Activated CD4-positive, alpha-beta T cell treated with anti-CD3 and anti-CD28 coated beads for 48 hours (primary cell): ENCODE data around the gene FSCB.
"Not testable (repeated sequence)": the region's sequence is repeated elsewhere in the genome, so short reads cannot be mapped to it uniquely, and the experiment has no call there.

Source experiments
- DNase-seq: peaks from one replicate; pipeline ENCODE4 v3.0.0-alpha.2; 2020

The FSCB gene, protein sequence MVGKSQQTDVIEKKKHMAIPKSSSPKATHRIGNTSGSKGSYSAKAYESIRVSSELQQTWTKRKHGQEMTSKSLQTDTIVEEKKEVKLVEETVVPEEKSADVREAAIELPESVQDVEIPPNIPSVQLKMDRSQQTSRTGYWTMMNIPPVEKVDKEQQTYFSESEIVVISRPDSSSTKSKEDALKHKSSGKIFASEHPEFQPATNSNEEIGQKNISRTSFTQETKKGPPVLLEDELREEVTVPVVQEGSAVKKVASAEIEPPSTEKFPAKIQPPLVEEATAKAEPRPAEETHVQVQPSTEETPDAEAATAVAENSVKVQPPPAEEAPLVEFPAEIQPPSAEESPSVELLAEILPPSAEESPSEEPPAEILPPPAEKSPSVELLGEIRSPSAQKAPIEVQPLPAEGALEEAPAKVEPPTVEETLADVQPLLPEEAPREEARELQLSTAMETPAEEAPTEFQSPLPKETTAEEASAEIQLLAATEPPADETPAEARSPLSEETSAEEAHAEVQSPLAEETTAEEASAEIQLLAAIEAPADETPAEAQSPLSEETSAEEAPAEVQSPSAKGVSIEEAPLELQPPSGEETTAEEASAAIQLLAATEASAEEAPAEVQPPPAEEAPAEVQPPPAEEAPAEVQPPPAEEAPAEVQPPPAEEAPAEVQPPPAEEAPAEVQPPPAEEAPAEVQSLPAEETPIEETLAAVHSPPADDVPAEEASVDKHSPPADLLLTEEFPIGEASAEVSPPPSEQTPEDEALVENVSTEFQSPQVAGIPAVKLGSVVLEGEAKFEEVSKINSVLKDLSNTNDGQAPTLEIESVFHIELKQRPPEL

DNA sequence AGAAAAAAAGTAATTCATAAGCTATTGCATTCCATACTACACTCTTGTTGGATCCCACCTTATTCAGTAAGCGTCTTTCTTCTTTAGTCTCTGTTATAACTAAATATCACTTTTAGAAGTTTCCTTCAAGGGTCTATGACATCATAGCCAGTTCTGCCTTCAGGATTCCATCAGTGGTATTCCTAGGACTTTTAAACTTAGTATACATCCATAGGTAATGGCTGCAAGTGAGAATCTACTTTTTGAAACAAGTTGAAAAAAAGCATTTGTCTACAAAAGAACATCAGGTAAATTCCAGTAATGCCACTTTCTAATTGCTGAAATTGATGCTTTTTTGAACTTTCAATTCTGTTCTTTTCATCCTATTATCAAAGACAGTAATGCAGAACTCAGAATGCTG lies at the start of gene FSCB:
FSCB (minus strand) TSS at position 101 of the 400 bp plus-strand sequence. CDS start 296 bp downstream, outside the sequence.
- DNase-seq: no peak

DNA sequence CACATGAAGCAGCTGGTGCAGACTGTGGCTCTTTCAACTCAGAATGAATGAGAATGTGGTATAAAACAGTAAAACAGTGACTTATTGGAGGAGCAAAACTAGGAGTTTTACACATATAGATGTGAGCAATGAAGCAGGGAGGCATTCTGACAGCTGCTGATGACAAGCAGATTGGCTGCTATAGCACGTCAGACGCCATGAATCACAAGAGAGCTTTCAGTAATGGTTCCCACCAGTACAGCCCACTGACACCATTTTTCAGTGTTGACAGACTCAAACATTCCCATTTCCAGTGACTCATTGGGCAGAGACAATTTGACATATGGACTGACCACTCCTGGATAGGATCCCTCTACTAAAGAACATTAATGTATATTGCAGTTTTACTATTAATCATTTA lies 24.6 kb upstream of the FSCB start:
- no peak for DNase-seq

DNA sequence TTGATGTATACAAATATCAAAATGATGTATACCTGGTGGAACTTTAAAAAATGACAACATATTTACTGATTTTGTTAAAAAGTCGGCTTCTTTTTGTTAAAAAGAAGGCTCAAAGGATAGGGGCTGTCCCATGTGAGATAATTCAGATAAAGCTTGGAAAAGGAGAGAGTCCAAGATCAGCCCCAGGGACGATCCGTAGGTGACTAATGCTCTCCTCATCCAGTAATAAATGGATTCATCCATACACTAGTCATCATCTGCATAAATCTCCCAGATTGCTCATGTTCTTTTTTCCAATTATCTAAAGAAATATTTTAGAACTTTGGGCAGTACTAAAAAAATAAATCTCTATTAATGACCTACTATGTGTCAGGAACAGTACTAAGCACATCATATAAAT lies 23.4 kb upstream of the FSCB start:
- DNase-seq: no peak

DNA sequence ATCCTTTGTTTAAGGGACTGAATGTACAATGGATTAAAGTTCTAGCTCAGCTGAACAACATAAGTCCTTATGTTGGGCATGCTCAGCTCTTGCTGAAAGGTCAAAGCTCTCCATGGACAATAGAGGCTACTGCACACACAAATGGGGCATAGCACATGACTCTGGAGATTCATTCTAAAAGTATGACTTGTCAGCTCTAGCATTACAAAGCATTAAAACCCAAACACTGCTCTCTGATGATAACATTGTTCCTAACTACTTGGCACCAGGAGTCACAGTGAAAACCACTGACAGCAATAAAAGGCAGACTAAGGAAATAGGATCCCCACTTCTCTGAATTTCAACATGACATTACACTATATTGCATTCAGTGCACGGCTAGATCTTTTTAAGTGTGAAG lies 21.9 kb upstream of the FSCB start:
- DNase-seq: no peak

DNA sequence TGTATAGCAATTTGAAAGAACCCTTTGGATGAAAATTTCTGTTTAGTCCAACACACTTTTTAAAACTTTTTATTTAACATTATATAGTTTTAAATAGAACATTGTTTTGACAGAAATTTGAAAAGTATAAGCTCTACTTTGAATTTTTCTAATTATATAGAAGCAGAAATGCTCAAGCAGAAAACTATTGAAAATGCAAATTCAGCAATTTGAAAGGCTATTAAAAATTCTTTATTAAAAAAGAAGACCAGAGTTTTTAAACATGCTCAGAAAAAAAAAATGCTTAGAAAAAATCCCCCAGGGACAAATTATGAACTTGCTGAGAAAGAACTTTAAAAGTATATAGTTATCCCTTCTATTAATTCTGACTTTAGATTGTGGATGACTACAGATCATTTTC lies 21.1 kb upstream of the FSCB start:
- DNase-seq: no peak

DNA sequence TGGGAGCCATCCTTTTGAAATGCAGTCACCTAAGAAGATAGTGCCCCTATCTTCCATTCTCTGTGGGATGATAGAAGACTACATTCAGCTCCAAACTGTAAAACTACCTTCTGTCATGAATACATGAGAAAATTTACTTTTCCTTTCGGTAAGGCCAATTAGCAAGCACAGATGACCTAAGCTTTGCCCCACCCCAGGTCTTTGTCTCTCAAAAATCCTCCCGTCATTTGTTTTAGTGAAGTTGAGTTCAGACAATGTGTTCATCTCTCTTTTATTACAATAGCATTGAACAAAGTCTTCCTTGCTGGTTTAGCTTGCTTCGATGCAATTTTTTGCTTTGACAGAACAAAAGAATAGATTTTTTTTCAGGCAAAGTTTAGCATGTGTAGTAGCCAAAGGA lies 18.2 kb upstream of the FSCB start:
- no peak for DNase-seq

DNA sequence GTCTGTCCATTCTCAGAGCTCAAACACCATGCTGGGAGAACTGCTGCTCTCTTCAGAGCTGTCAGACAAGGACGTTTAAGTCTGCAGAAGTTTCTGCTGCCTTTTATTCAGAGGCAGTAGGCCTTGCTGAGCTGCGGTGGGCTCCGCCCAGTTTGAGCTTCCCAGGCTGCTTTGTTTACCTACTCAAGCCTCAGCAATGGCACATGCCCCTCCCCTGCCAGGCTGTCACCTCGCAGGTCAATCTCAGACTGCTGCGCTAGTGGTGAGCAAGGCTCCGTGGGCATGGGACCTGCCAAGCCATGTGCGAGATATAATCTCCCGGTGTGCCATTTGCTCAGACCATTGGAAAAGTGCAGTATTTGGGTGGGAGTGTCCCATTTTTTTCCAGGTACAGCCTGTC lies 8.6 kb upstream of the FSCB start:
- not testable (repeated sequence) for DNase-seq

DNA sequence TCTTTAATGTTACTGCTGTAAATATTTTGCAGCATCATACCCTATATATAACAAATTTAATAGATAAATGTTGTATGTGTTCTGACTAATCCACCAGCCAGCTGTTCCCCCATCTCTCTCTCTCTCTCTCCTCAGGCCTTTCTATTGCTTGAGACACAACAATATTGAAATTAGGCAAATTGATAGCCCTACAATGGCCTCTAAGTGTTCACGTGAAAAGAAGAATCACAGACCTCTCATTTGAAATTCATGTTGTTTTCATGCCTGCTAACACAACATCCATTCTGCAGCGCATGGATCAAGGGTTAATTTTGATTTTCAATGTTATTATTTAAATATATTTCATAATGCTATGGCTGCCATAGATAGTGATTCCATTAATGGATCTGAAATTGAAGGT lies 1.8 kb upstream of the FSCB start:
- no peak for DNase-seq

DNA sequence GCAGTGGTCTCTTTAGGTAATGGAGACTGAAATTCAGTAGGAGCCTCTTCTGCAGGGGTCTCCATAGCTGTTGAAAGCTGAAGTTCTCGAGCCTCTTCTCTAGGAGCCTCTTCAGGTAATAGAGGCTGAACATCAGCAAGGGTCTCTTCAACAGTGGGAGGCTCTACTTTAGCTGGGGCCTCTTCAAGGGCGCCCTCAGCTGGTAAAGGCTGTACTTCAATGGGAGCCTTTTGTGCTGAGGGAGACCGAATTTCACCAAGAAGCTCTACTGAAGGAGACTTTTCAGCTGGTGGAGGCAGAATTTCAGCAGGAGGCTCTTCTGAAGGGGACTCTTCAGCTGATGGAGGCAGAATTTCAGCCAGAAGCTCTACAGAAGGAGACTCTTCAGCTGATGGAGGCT lies 1.5 kb downstream of the FSCB start:
- no peak for DNase-seq

DNA sequence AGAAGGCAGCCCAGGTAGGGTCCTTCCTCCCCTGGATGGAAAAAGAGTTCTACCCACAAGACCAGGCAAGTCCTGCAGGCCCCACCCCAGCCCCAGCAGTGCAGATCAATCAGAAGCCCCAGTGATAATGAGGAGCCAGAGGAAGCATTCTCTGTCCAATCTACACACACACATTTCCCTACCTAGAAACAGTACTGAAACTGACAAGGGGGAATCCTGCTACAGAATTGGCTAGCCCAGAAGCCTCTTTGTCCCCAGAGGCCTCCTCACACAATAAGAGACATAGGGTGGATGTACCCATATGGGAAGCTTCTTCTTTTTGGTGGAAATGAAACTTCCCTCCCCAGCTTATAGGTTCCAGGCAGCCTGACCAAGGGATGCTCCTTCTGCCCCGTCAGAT lies 9.9 kb downstream of the FSCB start:
- DNase-seq: no peak

DNA sequence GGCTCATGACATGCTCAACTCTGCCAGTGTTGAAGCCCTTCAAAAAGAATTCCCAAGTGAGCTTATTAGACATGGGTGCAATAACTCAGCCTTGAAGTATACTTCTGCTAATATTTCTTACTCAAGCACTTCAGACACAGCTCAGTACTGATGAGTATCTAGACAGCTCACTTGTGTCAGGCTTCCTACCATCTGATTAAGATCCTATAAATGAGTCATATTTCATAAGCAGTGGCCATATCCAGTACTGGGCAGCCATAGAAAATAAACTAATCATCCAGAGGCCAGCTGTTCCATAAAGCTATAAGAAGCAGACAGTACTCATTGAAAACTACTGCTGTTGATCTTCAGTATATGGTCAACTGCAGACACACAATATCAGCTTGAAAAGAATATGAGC lies 12.9 kb downstream of the FSCB start:
- no peak for DNase-seq

DNA sequence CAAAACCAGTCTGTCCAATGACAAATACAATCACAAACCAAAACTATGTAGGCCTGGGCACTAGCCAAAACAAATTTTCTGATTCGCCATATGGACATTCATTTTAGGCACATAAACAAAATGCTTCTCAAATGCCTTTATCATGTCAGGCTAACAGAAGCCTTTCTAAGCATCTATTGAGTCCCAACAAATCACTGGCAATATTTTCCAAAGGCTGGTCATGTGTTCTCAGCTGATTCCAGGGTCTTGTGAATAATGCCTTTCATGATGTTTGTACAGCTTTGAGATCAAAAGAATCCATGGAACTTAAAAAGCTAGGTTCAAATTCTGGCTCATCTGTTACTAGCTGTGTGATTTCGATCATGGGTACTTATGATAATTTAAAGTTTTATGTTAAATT lies 16.1 kb downstream of the FSCB start:
- DNase-seq: no peak

DNA sequence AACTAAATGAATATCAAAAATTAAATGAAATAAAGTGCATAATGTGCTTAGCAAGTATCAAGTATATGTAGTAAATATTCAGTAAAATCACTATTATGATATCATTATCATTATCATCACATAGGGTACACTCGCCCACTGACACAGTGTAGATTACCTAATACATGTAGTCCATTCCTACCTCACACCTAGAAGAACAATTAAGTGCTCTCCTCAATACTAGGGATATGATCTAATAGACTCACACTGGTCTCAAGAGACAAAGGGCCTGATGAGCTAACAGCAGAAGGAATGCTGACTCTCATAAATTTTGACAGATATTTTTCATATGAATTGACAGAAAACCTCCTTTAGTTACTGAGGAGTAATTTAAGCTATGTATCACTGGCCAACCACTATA lies 29.1 kb downstream of the FSCB start:
- no peak for DNase-seq

DNA sequence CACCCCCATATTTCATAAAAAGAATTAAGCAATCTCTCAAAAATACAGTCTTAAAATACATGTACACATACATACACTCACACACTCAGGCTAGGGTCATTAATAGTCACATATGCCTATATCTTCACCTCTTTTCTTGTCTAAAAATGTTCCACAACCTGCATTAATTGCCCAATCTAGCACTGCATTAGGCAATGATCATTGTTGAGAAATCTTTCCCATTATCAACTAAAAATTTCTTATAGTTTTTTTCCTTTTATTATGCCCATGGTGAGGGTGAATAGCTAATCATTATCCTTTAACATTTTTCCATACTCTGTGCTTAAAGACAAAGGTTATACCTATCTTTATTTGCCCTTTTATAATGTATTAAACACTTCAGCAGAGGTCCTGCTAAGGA lies 38.3 kb downstream of the FSCB start:
- DNase-seq: no peak

DNA sequence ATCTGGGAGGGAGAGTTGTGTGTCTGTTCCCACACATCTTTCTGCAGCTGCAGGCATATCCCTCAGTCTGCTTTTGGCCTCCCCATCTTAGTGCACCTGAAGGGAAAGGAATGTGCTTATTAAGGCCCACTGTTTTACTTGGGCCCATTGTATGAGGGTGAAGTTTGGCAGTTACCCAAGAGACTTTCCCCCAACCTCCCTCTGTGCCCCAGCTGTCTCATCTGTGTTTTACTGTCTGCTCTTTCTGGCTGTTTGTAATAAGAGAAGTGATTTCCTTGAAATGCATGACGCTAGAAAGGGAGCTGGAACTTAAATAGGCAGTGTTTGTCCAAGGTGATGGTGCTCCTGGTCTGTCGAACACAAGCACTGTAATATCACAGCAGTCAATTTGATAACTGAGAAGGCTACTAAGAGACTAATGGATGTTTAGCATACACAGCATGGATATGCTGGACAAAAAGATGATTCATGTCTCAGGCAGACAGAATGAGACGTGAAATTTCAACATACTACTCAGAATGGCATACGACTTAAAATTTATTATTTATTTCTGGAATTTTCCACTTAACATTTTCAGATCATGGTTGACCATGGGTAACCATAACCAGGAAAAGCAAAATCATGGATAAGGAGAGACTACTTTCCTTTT lies 43.6 kb downstream of the FSCB start:
- DNase-seq: no peak

DNA sequence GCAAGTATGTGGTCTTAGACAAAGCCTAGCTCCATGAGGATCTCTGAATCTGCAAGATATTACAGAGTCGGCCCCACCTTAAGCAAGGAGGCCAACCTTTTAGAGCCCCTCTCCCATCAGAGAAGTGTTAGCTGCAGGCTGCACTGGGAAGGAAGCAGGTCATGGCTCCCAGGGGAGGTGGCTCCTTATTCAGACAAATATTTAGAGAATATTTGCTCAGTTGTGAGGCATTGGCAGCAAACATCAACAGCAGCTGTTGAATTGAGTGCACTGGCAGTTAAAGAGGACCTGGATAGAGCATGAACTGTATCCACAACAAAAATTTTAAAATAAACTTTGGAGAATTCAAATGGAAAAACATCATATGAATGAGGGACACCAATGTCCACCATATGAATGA lies 44.7 kb downstream of the FSCB start:
- no peak for DNase-seq

DNA sequence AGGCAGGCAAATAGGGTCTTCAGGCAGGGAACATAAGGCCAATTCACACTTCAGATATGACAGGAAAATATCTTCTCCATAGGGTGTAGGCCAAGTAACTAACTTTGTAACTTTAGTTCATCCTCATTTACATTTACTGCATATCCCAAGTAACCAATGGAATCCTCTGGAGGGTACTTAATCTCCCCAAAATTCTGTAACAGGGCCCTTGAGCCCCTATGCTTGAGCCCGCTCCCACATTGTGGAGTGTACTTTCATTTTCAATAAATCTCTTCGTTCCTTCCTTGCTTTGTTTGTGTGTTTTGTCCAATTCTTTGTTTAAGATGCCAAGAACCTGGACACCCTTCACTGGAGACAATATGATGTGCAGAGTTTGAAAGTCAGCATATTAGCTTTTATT lies 45.3 kb downstream of the FSCB start:
- DNase-seq: no peak
